B cell (primary cell): Measurements from ENCODE around the gene ARHGAP15. TPM values are rescaled to one million over a fixed set of nuclear protein-coding genes. Genes with fewer than 3 reads are reported as not detected.

ENCODE experiments used
- ATAC-seq: fragments of 200-7000 bp; cut with Tn5 transposase; one replicate; pipeline ENCODE4 v1.10.0; 2021; ENCODE audit warnings: low read depth, mild to moderate bottlenecking, moderate number of reproducible peaks, moderate library complexity
- CTCF ChIA-PET: fragments of 350-600 bp; sonication (Branson Sonifier 250); formaldehyde crosslinking; loops from one replicate; lab custom pipeline; 2021; ENCODE audit warnings: antibody characterized with exemption, inconsistent platforms; lab: Charles Lee
- POLR2A ChIA-PET: fragments of 350-600 bp; sonication (Branson Sonifier 250); formaldehyde crosslinking; loops from one replicate; lab custom pipeline; 2021; ENCODE audit warnings: antibody characterized with exemption; lab: Charles Lee
- DNase-seq: peaks from one replicate; pipeline ENCODE4 v3.0.0; 2013
- H2AFZ ChIP-seq: 2 replicates; pipeline ENCODE4 v1.6.1; 2012; ENCODE audit warnings: mild to moderate bottlenecking, low read depth, low read length; ENCODE audit not compliant: insufficient read depth, poor library complexity, severe bottlenecking
- H3K27ac ChIP-seq, 2 donors: 1 replicate in 1 of 2; 2 replicates in 1 of 2; pipeline ENCODE4 v1.5.1; 2012 to 2013; ENCODE audit warnings: low read length in 2 of 2, mild to moderate bottlenecking in 2 of 2, moderate library complexity in 1 of 2
- H3K27me3 ChIP-seq, 4 experiments: fragments of 200-600 bp in 1 of 4; sonication (generic) in 1 of 4; replicated peaks in 1 of 4; 1 replicate in 2 of 4; 2 replicates in 2 of 4; pipeline versions ENCODE4 v1.6.1 to v1.7.0; 2013 to 2016; ENCODE audit warnings: low read length in 3 of 4, mild to moderate bottlenecking in 2 of 4, mixed read lengths in 1 of 4, moderate library complexity in 1 of 4; ENCODE audit not compliant: insufficient read depth in 4 of 4, control insufficient read depth in 3 of 4; ENCODE audit errors: control extremely low read depth in 1 of 4
- H3K36me3 ChIP-seq, 2 experiments: replicated peaks in 1 of 2; 1 replicate in 1 of 2; 2 replicates in 1 of 2; pipeline versions ENCODE4 v1.6.1 to v1.7.1; 2013; ENCODE audit warnings: low read length in 1 of 2; ENCODE audit not compliant: insufficient read depth in 2 of 2, control insufficient read depth in 1 of 2; ENCODE audit errors: control extremely low read depth in 1 of 2, extremely low read depth in 1 of 2
- H3K4me1 ChIP-seq, 2 donors: fragments of 200-600 bp in 1 of 2; sonication (generic) in 1 of 2; 1 replicate in 1 of 2; 2 replicates in 1 of 2; pipeline versions ENCODE4 v1.5.1 to v1.6.1; 2013 to 2017; ENCODE audit warnings: low read length in 2 of 2; ENCODE audit not compliant: control insufficient read depth in 2 of 2, insufficient read depth in 2 of 2
- H3K4me2 ChIP-seq: replicated peaks from 2 replicates; pipeline ENCODE3; 2012; ENCODE audit warnings: mild to moderate bottlenecking, low read depth, low read length; ENCODE audit not compliant: poor library complexity, severe bottlenecking
- H3K4me3 ChIP-seq, 5 experiments: fragments of 200-600 bp in 1 of 5; sonication (generic) in 1 of 5; 1 replicate in 3 of 5; 2 replicates in 2 of 5; pipeline versions ENCODE4 v1.5.1 to v1.7.0; 2011 to 2016; ENCODE audit warnings: low read length in 4 of 5, mild to moderate bottlenecking in 4 of 5, low read depth in 2 of 5, control low read depth in 1 of 5, moderate library complexity in 1 of 5; ENCODE audit not compliant: insufficient read depth in 1 of 5; ENCODE audit errors: control extremely low read depth in 1 of 5, extremely low read depth in 1 of 5
- H3K79me2 ChIP-seq: fragments of 200-600 bp; sonication (generic); one replicate; pipeline ENCODE4 v1.6.0; 2016; ENCODE audit warnings: low read length; ENCODE audit not compliant: control insufficient read depth, insufficient read depth
- H3K9ac ChIP-seq: fragments of 200-600 bp; sonication (generic); 2 replicates; pipeline ENCODE4 v1.6.1; 2017; ENCODE audit warnings: mild to moderate bottlenecking, low read length, moderate library complexity
- H3K9me3 ChIP-seq, 3 donors: one replicate each; pipeline versions ENCODE4 v1.6.1 to v1.7.1; 2013; ENCODE audit warnings: low read length in 2 of 3; ENCODE audit not compliant: control insufficient read depth in 2 of 3, insufficient read depth in 1 of 3; ENCODE audit errors: control extremely low read depth in 1 of 3
- H4K20me1 ChIP-seq: 2 replicates; pipeline ENCODE4 v1.6.0; 2012; ENCODE audit warnings: mild to moderate bottlenecking, low read length; ENCODE audit not compliant: insufficient read depth, control insufficient read depth, poor library complexity, severe bottlenecking
- H3K27ac Mint-ChIP-seq: one replicate; pipeline ENCODE4 v1.8.0; 2021; ENCODE audit warnings: mixed read lengths
- H3K27me3 Mint-ChIP-seq: one replicate; pipeline ENCODE4 v1.8.0; 2021; ENCODE audit warnings: mixed read lengths
- H3K4me1 Mint-ChIP-seq: one replicate; pipeline ENCODE4 v1.8.0; 2021; ENCODE audit warnings: mixed read lengths
- H3K4me3 Mint-ChIP-seq: one replicate; pipeline ENCODE4 v1.8.0; 2021; ENCODE audit warnings: mixed read lengths
- H3K9me3 Mint-ChIP-seq: one replicate; pipeline ENCODE4 v1.8.0; 2022; ENCODE audit warnings: mixed read lengths; ENCODE audit not compliant: insufficient read depth
- CTCF ChIP-seq: fragments of 200-600 bp; IDR thresholded peaks from one replicate; pipeline ENCODE4 v1.8.0; 2022; ENCODE audit warnings: antibody characterized with exemption, mild to moderate bottlenecking
- EZH2 ChIP-seq: IDR thresholded peaks from 2 replicates; pipeline ENCODE4 v1.6.1; 2012; ENCODE audit warnings: borderline replicate concordance, low read depth, mild to moderate bottlenecking, moderate library complexity, low read length; ENCODE audit not compliant: insufficient read depth, poor library complexity, severe bottlenecking
- WGBS: methylation state at CpG from one replicate; pipeline ENCODE4 v1.1.5; 2013; ENCODE audit warnings: missing lambda C conversion rate; ENCODE audit not compliant: insufficient coverage; 5-methylcytosine and 5-hydroxymethylcytosine counted together
- intact Hi-C: fragments of 100-400 bp; cut with micrococcal nuclease; formaldehyde crosslinking; loops from one replicate; pipeline ENCODE4 v1.10.0; 2022
- polyA plus RNA-seq: library from polyadenylated mRNA; depleted of rRNA; stranded (reverse); fragments of >200 nt; gene quantifications from 2 replicates; pipeline ENCODE4 v1.2.3, GENCODE V29; 2012
- total RNA-seq, 2 donors: library from RNA; stranded (reverse); fragments of 120-200 nt in 1 of 2; gene quantifications; 1 replicate in 1 of 2; 2 replicates in 1 of 2; pipeline versions ENCODE4 v1.2.3 to v1.2.4, GENCODE V29; 2013 to 2022

Gene ARHGAP15
- total and polyA plus RNA-seq, 2 donors (not counting 1 experiment from before 2014, with no cell fraction given) = 58.6 to 187 TPM

DNA sequence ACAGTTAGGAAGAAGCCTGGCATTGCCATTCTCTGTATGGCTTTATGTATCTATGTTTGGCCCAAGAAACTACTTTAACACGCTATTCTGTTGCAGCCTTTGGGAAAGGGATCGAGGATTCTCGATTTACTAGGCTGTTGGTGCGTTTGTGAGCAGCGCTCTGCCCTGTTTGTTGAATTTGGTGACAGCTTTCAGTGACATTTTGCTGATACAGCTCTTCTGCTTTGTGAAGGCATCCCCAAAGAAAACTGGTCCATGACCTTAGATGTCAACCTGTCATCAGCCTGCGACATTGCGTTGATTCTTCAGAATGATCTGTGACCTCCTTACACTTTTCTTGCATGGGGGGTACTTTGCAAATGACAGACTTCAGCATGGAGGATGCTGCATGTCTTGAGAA is 431.5 kb downstream of the ARHGAP15 start:
- Histone ChIP-seq H3K36me3 (peaks cover 18 to 50% of the 10 kb centered on the region in 2 experiments), H3K9me3 (no peaks in the 10 kb centered on the region), H3K9ac (no peak overlapping the region), H3K27ac (no peak overlapping the region), H4K20me1 (peaks cover 8% of the 10 kb centered on the region), H3K27me3 (no peaks in the 10 kb centered on the region), H3K79me2 (no peaks in the 10 kb centered on the region), H3K4me1 (peaks cover 0 to 4% of the 10 kb centered on the region in 2 donors), H3K4me2 (no peak overlapping the region), H3K4me3 (no peak overlapping the region), H2AFZ (no peak overlapping the region)
- DNase-seq = no peak
- no peak for TF ChIP-seq CTCF
- no peak for TF ChIP-seq EZH2
- CTCF ChIA-PET = no interaction called here
- Mint-ChIP-seq H3K4me3 (no peak overlapping the region), H3K27me3 (no peaks in the 10 kb centered on the region), H3K27ac (no peak overlapping the region), H3K4me1 (peaks cover 12% of the 10 kb centered on the region), H3K9me3 (no peaks in the 10 kb centered on the region)
- intact Hi-C loops = no loop called here
- ATAC-seq = no peak
- POLR2A ChIA-PET = no interaction called here
- WGBS = 98% methylated on average over 5 of the region's 7 CpGs

DNA sequence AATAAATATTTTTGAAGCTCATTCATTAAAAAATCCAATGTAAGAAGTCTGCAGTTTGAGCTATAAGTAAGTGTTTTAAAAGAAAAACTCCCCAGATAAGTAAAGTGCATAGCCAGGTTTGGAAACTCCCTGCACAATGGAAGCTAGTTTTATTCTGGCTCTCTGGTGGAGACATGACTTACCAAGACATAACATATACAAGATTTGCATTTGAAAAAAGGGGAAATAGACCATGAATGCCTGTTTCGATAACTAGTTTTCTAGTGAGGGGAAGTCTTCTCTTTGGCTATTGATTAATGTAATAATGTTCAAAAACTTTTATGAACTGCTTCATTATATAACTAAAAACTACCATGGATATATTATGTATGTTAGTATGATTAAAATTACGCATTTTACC is 435.2 kb downstream of the ARHGAP15 start:
- intact Hi-C loops = no loop called here
- Histone ChIP-seq H3K9ac (no peak overlapping the region), H2AFZ (no peak overlapping the region), H3K79me2 (no peaks in the 10 kb centered on the region), H3K4me2 (no peak overlapping the region), H3K27ac (no peak overlapping the region), H4K20me1 (peaks cover 8% of the 10 kb centered on the region), H3K36me3 (peaks cover 19 to 35% of the 10 kb centered on the region in 2 experiments), H3K27me3 (no peaks in the 10 kb centered on the region), H3K4me1 (peaks cover 0 to 4% of the 10 kb centered on the region in 2 donors), H3K9me3 (peaks cover 0 to 4% (median 1%) of the 10 kb centered on the region in 3 donors), H3K4me3 (no peak overlapping the region)
- no peaks in the 10 kb centered on the region for H3K9me3 Mint-ChIP-seq
- POLR2A ChIA-PET = no interaction called here
- H3K27ac Mint-ChIP-seq = no peak overlapping the region
- H3K27me3 Mint-ChIP-seq = no peaks in the 10 kb centered on the region
- H3K4me1 Mint-ChIP-seq = peaks cover 12% of the 10 kb centered on the region
- no peak overlapping the region for H3K4me3 Mint-ChIP-seq
- no peak for TF ChIP-seq EZH2
- TF ChIP-seq CTCF = no peak
- no CpG with 5 or more reads among the region's 2 CpGs for WGBS
- peak; percentile 10 for ATAC-seq
- DNase-seq = peak; percentile 27
- CTCF ChIA-PET = no interaction called here
